C4-2B (cell line): Measurements from ENCODE around the gene DDX46.

Source experiments
- ZFX ChIP-seq: fragments of 450-650 bp; IDR thresholded peaks from 2 replicates; pipeline ENCODE4 v1.6.1; 2017
- TF ChIP-seq, protein P1 (sequence below): fragments of 450-650 bp; conservative IDR thresholded peaks from 2 replicates; pipeline ENCODE4 v1.5.1; 2017; ENCODE audit warnings: mild to moderate bottlenecking

DNA sequence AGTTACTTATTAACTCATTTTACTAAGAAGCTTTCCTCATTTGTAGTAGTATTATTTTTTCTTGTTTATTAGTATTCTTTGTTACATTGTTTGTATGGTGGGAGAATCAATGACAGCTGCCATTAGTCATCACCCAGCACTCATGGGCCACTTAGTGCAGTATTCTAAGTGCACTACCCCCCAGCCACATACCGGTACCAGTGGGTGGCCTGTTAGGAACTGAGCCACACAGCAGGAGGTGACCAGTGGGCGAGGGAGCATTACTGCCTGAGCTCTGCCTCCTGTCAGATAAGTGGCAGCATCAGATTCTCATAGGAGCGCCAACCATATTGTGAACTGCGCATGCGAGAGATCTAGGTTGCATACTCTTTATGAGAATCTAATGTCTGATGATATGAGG lies 44.5 kb upstream of the DDX46 start:
- TF ChIP-seq, protein P1, sequence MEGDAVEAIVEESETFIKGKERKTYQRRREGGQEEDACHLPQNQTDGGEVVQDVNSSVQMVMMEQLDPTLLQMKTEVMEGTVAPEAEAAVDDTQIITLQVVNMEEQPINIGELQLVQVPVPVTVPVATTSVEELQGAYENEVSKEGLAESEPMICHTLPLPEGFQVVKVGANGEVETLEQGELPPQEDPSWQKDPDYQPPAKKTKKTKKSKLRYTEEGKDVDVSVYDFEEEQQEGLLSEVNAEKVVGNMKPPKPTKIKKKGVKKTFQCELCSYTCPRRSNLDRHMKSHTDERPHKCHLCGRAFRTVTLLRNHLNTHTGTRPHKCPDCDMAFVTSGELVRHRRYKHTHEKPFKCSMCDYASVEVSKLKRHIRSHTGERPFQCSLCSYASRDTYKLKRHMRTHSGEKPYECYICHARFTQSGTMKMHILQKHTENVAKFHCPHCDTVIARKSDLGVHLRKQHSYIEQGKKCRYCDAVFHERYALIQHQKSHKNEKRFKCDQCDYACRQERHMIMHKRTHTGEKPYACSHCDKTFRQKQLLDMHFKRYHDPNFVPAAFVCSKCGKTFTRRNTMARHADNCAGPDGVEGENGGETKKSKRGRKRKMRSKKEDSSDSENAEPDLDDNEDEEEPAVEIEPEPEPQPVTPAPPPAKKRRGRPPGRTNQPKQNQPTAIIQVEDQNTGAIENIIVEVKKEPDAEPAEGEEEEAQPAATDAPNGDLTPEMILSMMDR, result no peak
- no peak for TF ChIP-seq ZFX
